Left lung (tissue), 10 donors: ENCODE results near the gene PRICKLE4. TPM values are rescaled to one million over a fixed set of nuclear protein-coding genes. Genes with fewer than 3 reads are reported as not detected.

Experiments
- ATAC-seq: fragments of 200-7000 bp; cut with Tn5 transposase; one replicate; pipeline ENCODE4 v1.9.1; 2020; ENCODE audit warnings: moderate library complexity
- DNase-seq, 4 donors: peaks; one replicate each; pipeline ENCODE4 v3.0.0-alpha.2; 2013 to 2020
- H3K27ac ChIP-seq, 2 donors: fragments of 200-600 bp; sonication (generic) in 1 of 2; one replicate each; pipeline versions ENCODE4 v1.5.0 to v1.8.0; 2020 to 2021
- H3K27me3 ChIP-seq, 2 donors: fragments of 200-600 bp; sonication (generic) in 1 of 2; one replicate each; pipeline versions ENCODE4 v1.5.0 to v1.8.0; 2020 to 2021
- H3K36me3 ChIP-seq, 2 donors: fragments of 200-600 bp; sonication (generic) in 1 of 2; one replicate each; pipeline versions ENCODE4 v1.5.0 to v1.8.0; 2020 to 2021
- H3K4me1 ChIP-seq, 2 donors: fragments of 200-600 bp; one replicate each; pipeline ENCODE4 v1.8.0; 2021
- H3K4me3 ChIP-seq, 2 donors: fragments of 200-600 bp; sonication (generic) in 1 of 2; one replicate each; pipeline versions ENCODE4 v1.5.0 to v1.8.0; 2020 to 2021; ENCODE audit warnings: mild to moderate bottlenecking in 1 of 2
- H3K9me3 ChIP-seq, 2 donors: fragments of 200-600 bp; sonication (generic) in 1 of 2; one replicate each; pipeline versions ENCODE4 v1.5.0 to v1.8.0; 2020 to 2021
- CTCF ChIP-seq, 2 donors: fragments of 200-600 bp; sonication (generic) in 1 of 2; IDR thresholded peaks; one replicate each; pipeline versions ENCODE4 v1.5.0 to v1.8.0; 2021; ENCODE audit warnings: antibody characterized with exemption in 2 of 2
- intact Hi-C, 2 donors: fragments of 100-400 bp; cut with DNase I; formaldehyde crosslinking; loops; one replicate each; pipeline versions ENCODE4 v1.11.2 to v1.14.2; 2022
- polyA plus RNA-seq, 6 donors: library from polyadenylated mRNA; unstranded; fragments of 120-200 nt; gene quantifications; one replicate each; pipeline ENCODE4 v1.2.1, GENCODE V29; 2013; ENCODE audit not compliant: insufficient read length in 6 of 6
- total RNA-seq, 2 donors: library from RNA; stranded (reverse); fragmentation: NEBNext Ultra II Directional; extraction: Animal tissue kit (Norgen Biotek cat#: 25700); gene quantifications; one replicate each; pipeline ENCODE4 v1.2.1, GENCODE V29; 2021
- donor health status: DM: no; HTN: yes; CAD: no.
- donor health status: DM: no; HTN: no; CAD: no.

Gene PRICKLE4
- total and polyA plus RNA-seq, 8 donors: 4.5 to 13.7 (median 10.3) TPM

- Histone ChIP-seq H3K27ac (no peak overlapping the region), H3K27me3 (no peaks in the 10 kb centered on the region), H3K9me3 (no peaks in the 10 kb centered on the region), H3K4me3 (no peak overlapping the region), H3K36me3 (no peaks in the 10 kb centered on the region), H3K4me1 (peaks cover 4 to 7% of the 10 kb centered on the region in 2 donors)
- no peak for TF ChIP-seq CTCF (IDR thresholded peaks at IDR 0.05)
- intact Hi-C loops: no loop called here
- DNase-seq (no peak), ATAC-seq (no peak)
These were observed 40.0 kb upstream of the PRICKLE4 start for GRCh38 chr6:41740366-41741162.

GRCh38 chr6:41741625-41742490 is 38.7 kb upstream of the PRICKLE4 start:
- Histone ChIP-seq H3K27ac (no peak overlapping the region), H3K4me1 (no peaks in the 10 kb centered on the region), H3K9me3 (no peaks in the 10 kb centered on the region), H3K4me3 (no peak overlapping the region), H3K27me3 (no peaks in the 10 kb centered on the region), H3K36me3 (no peaks in the 10 kb centered on the region)
- no peak for TF ChIP-seq CTCF (IDR thresholded peaks at IDR 0.05)
- ATAC-seq (no peak), DNase-seq (no peak)
- intact Hi-C loops: no loop called here

GRCh38 chr6:41743406-41744235 is 37.0 kb upstream of the PRICKLE4 start:
- peaks cover 3 to 7% of the 10 kb centered on the region in 2 donors for H3K4me1 ChIP-seq
- ATAC-seq (no peak), DNase-seq (no peak)
- no peak overlapping the region for H3K4me3 ChIP-seq
- no peaks in the 10 kb centered on the region for H3K9me3 ChIP-seq
- TF ChIP-seq CTCF (IDR thresholded peaks at IDR 0.05): no peak
- no peaks in the 10 kb centered on the region for H3K27me3 ChIP-seq
- intact Hi-C loops: no loop called here
- H3K27ac ChIP-seq: no peak overlapping the region
- no peaks in the 10 kb centered on the region for H3K36me3 ChIP-seq

GRCh38 chr6:41744236-41744787 is 36.3 kb upstream of the PRICKLE4 start:
- Histone ChIP-seq H3K4me3 (no peak overlapping the region), H3K36me3 (no peaks in the 10 kb centered on the region), H3K9me3 (no peaks in the 10 kb centered on the region), H3K27me3 (no peaks in the 10 kb centered on the region), H3K4me1 (peaks cover 5 to 11% of the 10 kb centered on the region in 2 donors), H3K27ac (no peak overlapping the region)
- intact Hi-C loops: no loop called here
- DNase-seq (no peak), ATAC-seq (no peak)
- TF ChIP-seq CTCF (IDR thresholded peaks at IDR 0.05): no peak
